Stimulated activated naive CD8-positive, alpha-beta T cell treated with anti-CD3 and anti-CD28 coated beads, Interleukin-15, Interleukin-2, amounts not matched to agents 100 U/mL and 50 U/mL, for 24 hours (primary cell): Measurements from ENCODE around the gene NKD2.
"Not testable (repeated sequence)": the region's sequence is repeated elsewhere in the genome, so short reads cannot be mapped to it uniquely, and the experiment has no call there.

Source experiments
- ATAC-seq: fragments of 150-1000 bp; cut with Tn5 transposase; one replicate; pipeline ENCODE4 v1.10.0; 2021
- DNase-seq: peaks from one replicate; pipeline ENCODE4 v3.0.0; 2021

Gene NKD2

GRCh38 chr5:1058988-1059883 lies 50.6 kb downstream of the NKD2 start:
- no peak for DNase-seq
- no peak for ATAC-seq

- DNase-seq, result no peak
- ATAC-seq, result no peak
Observed at GRCh38 chr5:1059884-1060263, 51.3 kb downstream of the NKD2 start.

- no peak for DNase-seq
- ATAC-seq, result no peak
Observed at GRCh38 chr5:1060535-1060981, 52.0 kb downstream of the NKD2 start.

GRCh38 chr5:1061292-1061691 lies 52.7 kb downstream of the NKD2 start:
- not testable (repeated sequence) for ATAC-seq, DNase-seq

GRCh38 chr5:1061916-1062315 lies 53.3 kb downstream of the NKD2 start:
- ATAC-seq, result no peak
- DNase-seq, result no peak

GRCh38 chr5:1062761-1063568 lies 54.4 kb downstream of the NKD2 start:
- DNase-seq (no peak), ATAC-seq (no peak)

GRCh38 chr5:1063661-1064382 lies 55.2 kb downstream of the NKD2 start:
- DNase-seq (no peak), ATAC-seq (no peak)

GRCh38 chr5:1064383-1065142 lies 56.0 kb downstream of the NKD2 start:
- no peak for DNase-seq
- no peak for ATAC-seq

- DNase-seq, result no peak
- ATAC-seq, result no peak
Observed at GRCh38 chr5:1065143-1065750, 56.6 kb downstream of the NKD2 start.

GRCh38 chr5:1065891-1066650 lies 57.5 kb downstream of the NKD2 start:
- DNase-seq, result no peak
- no peak for ATAC-seq

- no peak for DNase-seq
- ATAC-seq, result no peak
Observed at GRCh38 chr5:1066676-1067075, 58.1 kb downstream of the NKD2 start.

- DNase-seq (no peak), ATAC-seq (no peak)
Observed at GRCh38 chr5:1067141-1068121, 58.8 kb downstream of the NKD2 start.

GRCh38 chr5:1068204-1068894 lies 59.7 kb downstream of the NKD2 start:
- no peak for ATAC-seq
- DNase-seq, result no peak

GRCh38 chr5:1068895-1069719 lies 60.5 kb downstream of the NKD2 start:
- no peak for ATAC-seq
- no peak for DNase-seq

GRCh38 chr5:1069720-1070088 lies 61.1 kb downstream of the NKD2 start:
- ATAC-seq (no peak), DNase-seq (no peak)

GRCh38 chr5:1073239-1074102 lies 64.9 kb downstream of the NKD2 start:
- DNase-seq (no peak), ATAC-seq (no peak)

- ATAC-seq (no peak), DNase-seq (no peak)
Observed at GRCh38 chr5:1074226-1074625, 65.6 kb downstream of the NKD2 start.
